H9 (cell line): ENCODE results near the gene ZNF296. TPM values are rescaled to one million over a fixed set of nuclear protein-coding genes. Genes with fewer than 3 reads are reported as not detected.

Experiments used
- DNase-seq: peaks from one replicate; pipeline ENCODE4 v3.0.0-alpha.2; 2017
- H2AFZ ChIP-seq: one replicate; pipeline ENCODE4 v1.6.1; 2013; ENCODE audit warnings: mild to moderate bottlenecking, low read length, control low read depth, moderate library complexity
- H2AK5ac ChIP-seq: 2 replicates; pipeline ENCODE4 v1.6.1; 2013; ENCODE audit warnings: low read length, control low read depth, mixed read lengths; ENCODE audit not compliant: insufficient read length
- H2BK120ac ChIP-seq: one replicate; pipeline ENCODE4 v1.6.1; 2013; ENCODE audit warnings: low read depth, mild to moderate bottlenecking, low read length, control low read depth, inconsistent platforms; ENCODE audit not compliant: poor library complexity, severe bottlenecking
- H2BK12ac ChIP-seq: 2 replicates; pipeline ENCODE4 v1.6.1; 2013; ENCODE audit warnings: low read length, control low read depth, mixed read lengths, low read depth; ENCODE audit not compliant: insufficient read length
- H2BK15ac ChIP-seq: 2 replicates; pipeline ENCODE4 v1.6.1; 2013; ENCODE audit warnings: low read depth, low read length, control low read depth
- H2BK20ac ChIP-seq: one replicate; pipeline ENCODE4 v1.6.1; 2013; ENCODE audit warnings: low read depth, mild to moderate bottlenecking, low read length, control low read depth, inconsistent platforms; ENCODE audit not compliant: poor library complexity, severe bottlenecking
- H2BK5ac ChIP-seq: 2 replicates; pipeline ENCODE4 v1.6.1; 2013; ENCODE audit warnings: low read length, control low read depth, mixed read lengths; ENCODE audit not compliant: insufficient read length
- H3K14ac ChIP-seq: 2 replicates; pipeline ENCODE4 v1.6.1; 2013; ENCODE audit warnings: low read length, control low read depth; ENCODE audit not compliant: insufficient read depth
- H3K18ac ChIP-seq: 2 replicates; pipeline ENCODE4 v1.6.1; 2013; ENCODE audit warnings: low read depth, mild to moderate bottlenecking, mixed read lengths, low read length, control low read depth; ENCODE audit not compliant: insufficient read length
- H3K23ac ChIP-seq: 2 replicates; pipeline ENCODE4 v1.6.1; 2013; ENCODE audit warnings: low read length, control low read depth, mixed read lengths, low read depth; ENCODE audit not compliant: insufficient read length
- H3K23me2 ChIP-seq: 2 replicates; pipeline ENCODE4 v1.6.1; 2013; ENCODE audit warnings: low read depth, mild to moderate bottlenecking, mixed read lengths, low read length, control low read depth; ENCODE audit not compliant: insufficient read length, poor library complexity, severe bottlenecking
- H3K27ac ChIP-seq: 2 replicates; pipeline ENCODE4 v1.5.1; 2013; ENCODE audit warnings: low read length, control low read depth, mixed read lengths, low read depth; ENCODE audit not compliant: insufficient read length
- H3K27me3 ChIP-seq: 2 replicates; pipeline ENCODE4 v1.6.1; 2013; ENCODE audit warnings: low read length, control low read depth, inconsistent platforms; ENCODE audit not compliant: insufficient read depth
- H3K4ac ChIP-seq: 2 replicates; pipeline ENCODE4 v1.6.1; 2013; ENCODE audit warnings: low read depth, mild to moderate bottlenecking, control low read depth, inconsistent platforms, low read length, moderate library complexity
- H3K4me1 ChIP-seq: 2 replicates; pipeline ENCODE4 v1.6.1; 2013; ENCODE audit warnings: low read length, control low read depth, inconsistent platforms; ENCODE audit not compliant: insufficient read depth
- H3K4me2 ChIP-seq: 2 replicates; pipeline ENCODE4 v1.6.1; 2013; ENCODE audit warnings: low read length, control low read depth, mixed read lengths; ENCODE audit not compliant: insufficient read length, insufficient read depth
- H3K56ac ChIP-seq: 2 replicates; pipeline ENCODE4 v1.6.1; 2013; ENCODE audit warnings: low read depth, mild to moderate bottlenecking, mixed read lengths, low read length, control low read depth; ENCODE audit not compliant: insufficient read length
- H3K79me1 ChIP-seq: 2 replicates; pipeline ENCODE4 v1.6.1; 2013; ENCODE audit warnings: low read depth, mild to moderate bottlenecking, moderate library complexity, low read length, control low read depth, inconsistent platforms; ENCODE audit not compliant: insufficient read depth, poor library complexity, severe bottlenecking
- H3K79me2 ChIP-seq: 2 replicates; pipeline ENCODE4 v1.6.1; 2013; ENCODE audit warnings: low read length, control low read depth, inconsistent platforms; ENCODE audit not compliant: insufficient read depth
- H3K9ac ChIP-seq: 2 replicates; pipeline ENCODE4 v1.6.1; 2013; ENCODE audit warnings: low read length, control low read depth, mixed read lengths; ENCODE audit not compliant: insufficient read length; ENCODE audit errors: extremely low read depth
- H3K9me3 ChIP-seq: one replicate; pipeline ENCODE4 v1.6.1; 2013; ENCODE audit warnings: low read depth, low read length, inconsistent platforms; ENCODE audit not compliant: control insufficient read depth
- H3T11ph ChIP-seq: one replicate; pipeline ENCODE4 v1.6.1; 2013; ENCODE audit warnings: mild to moderate bottlenecking, low read length, control low read depth, inconsistent platforms
- H4K20me1 ChIP-seq: one replicate; pipeline ENCODE4 v1.6.1; 2013; ENCODE audit not compliant: control insufficient read depth, insufficient read length, insufficient read depth
- H4K5ac ChIP-seq: 2 replicates; pipeline ENCODE4 v1.6.1; 2013; ENCODE audit warnings: low read depth, mild to moderate bottlenecking, mixed read lengths, low read length, control low read depth; ENCODE audit not compliant: insufficient read length
- H4K8ac ChIP-seq: replicated peaks from 2 replicates; pipeline ENCODE4 v1.6.1; 2013; ENCODE audit warnings: low read length, control low read depth, mixed read lengths, low read depth; ENCODE audit not compliant: insufficient read length
- H4K91ac ChIP-seq: 2 replicates; pipeline ENCODE4 v1.6.1; 2013; ENCODE audit warnings: low read depth, mild to moderate bottlenecking, moderate library complexity, mixed read lengths, low read length, control low read depth; ENCODE audit not compliant: insufficient read length
- H3K27ac Mint-ChIP-seq, 3 experiments: 2 replicates in 2 of 3; 3 replicates in 1 of 3; pipeline ENCODE4 v1.8.0; 2020 to 2021; ENCODE audit warnings: mixed read lengths in 3 of 3, mild to moderate bottlenecking in 1 of 3, moderate library complexity in 1 of 3
- H3K27me3 Mint-ChIP-seq: 2 replicates; pipeline ENCODE4 v1.8.0; 2021; ENCODE audit warnings: low read depth, mild to moderate bottlenecking, moderate library complexity, mixed read lengths
- H3K36me3 Mint-ChIP-seq, 3 experiments: 2 replicates in 2 of 3; 3 replicates in 1 of 3; pipeline ENCODE4 v1.8.0; 2020 to 2021; ENCODE audit warnings: low read depth in 3 of 3, mixed read lengths in 3 of 3; ENCODE audit not compliant: insufficient read depth in 1 of 3
- H3K4me1 Mint-ChIP-seq, 2 experiments: 2 replicates each; pipeline ENCODE4 v1.8.0; 2020; ENCODE audit warnings: mixed read lengths in 2 of 2
- H3K4me3 Mint-ChIP-seq, 2 experiments: 2 replicates in 1 of 2; 3 replicates in 1 of 2; pipeline ENCODE4 v1.8.0; 2020 to 2021; ENCODE audit warnings: mild to moderate bottlenecking in 2 of 2, mixed read lengths in 2 of 2, moderate library complexity in 1 of 2
- H3K9me3 Mint-ChIP-seq, 2 experiments: 2 replicates in 1 of 2; 3 replicates in 1 of 2; pipeline ENCODE4 v1.8.0; 2020; ENCODE audit warnings: mild to moderate bottlenecking in 2 of 2, mixed read lengths in 2 of 2, moderate library complexity in 1 of 2
- WGBS: extraction: QIAGEN DNeasy Blood & Tissue Kit; methylation state at CpG from one replicate; pipeline ENCODE4 v1.1.7; 2013; ENCODE audit warnings: missing lambda C conversion rate, low lambda C conversion rate, mixed read lengths; ENCODE audit not compliant: insufficient read length; ENCODE audit errors: extremely low coverage; 5-methylcytosine and 5-hydroxymethylcytosine counted together
- total RNA-seq: library from RNA; stranded (reverse); gene quantifications from 2 replicates; pipeline ENCODE4 v1.2.1, GENCODE V29; 2021
- TF ChIP-seq, protein P1 (sequence below): fragments of 200-600 bp; sonication (generic); conservative IDR thresholded peaks from 3 replicates; pipeline ENCODE4 v1.8.0; 2021; ENCODE audit warnings: antibody characterized with exemption, mild to moderate bottlenecking

ZNF296 gene
- total RNA-seq, 1 experiment from 2014 or later, result 14.8 TPM

DNA sequence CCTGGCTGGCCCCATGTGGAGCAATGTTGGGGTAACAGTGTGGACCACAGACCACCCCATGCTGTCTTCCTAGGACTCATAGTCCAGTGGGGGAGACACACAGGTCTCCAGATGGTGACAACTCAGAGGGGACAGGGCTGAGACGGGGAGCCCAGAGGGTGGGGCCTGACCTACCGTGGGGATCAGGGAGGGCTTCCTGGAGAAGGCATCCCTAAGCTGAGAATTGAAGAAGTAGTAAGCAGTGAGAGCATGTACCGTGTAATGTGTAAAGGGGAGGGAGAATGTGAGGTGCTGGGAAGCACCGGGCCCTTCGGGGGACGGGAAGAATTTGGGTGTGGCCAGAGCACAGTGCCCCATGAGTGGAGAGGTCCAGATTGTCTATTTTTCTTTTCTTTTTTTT lies 47.7 kb upstream of the ZNF296 start:
- Histone ChIP-seq H2AFZ (no peak overlapping the region), H3K9ac (no peak overlapping the region), H2BK12ac (no peak overlapping the region), H3K27ac (no peak overlapping the region), H3K23ac (no peak overlapping the region), H2BK5ac (no peak overlapping the region), H4K8ac (no peak overlapping the region), H3K79me1 (peaks cover 6% of the 10 kb centered on the region), H3K9me3 (no peaks in the 10 kb centered on the region), H2BK120ac (no peak overlapping the region), H4K20me1 (no peaks in the 10 kb centered on the region), H2AK5ac (no peak overlapping the region), H3K14ac (no peak overlapping the region), H3K23me2 (no peaks in the 10 kb centered on the region), H3K79me2 (no peaks in the 10 kb centered on the region; the same call in 1 of the 2 replicates), H3K4me2 (no peak overlapping the region), H3K27me3 (no peaks in the 10 kb centered on the region), H4K5ac (no peak overlapping the region), H3K4ac (no peak overlapping the region), H3T11ph (no peak overlapping the region), H2BK20ac (no peak overlapping the region), H3K4me1 (no peaks in the 10 kb centered on the region), H3K56ac (no peak overlapping the region), H3K18ac (no peak overlapping the region), H2BK15ac (no peak overlapping the region), H4K91ac (no peak overlapping the region)
- Mint-ChIP-seq H3K27me3 (no peaks in the 10 kb centered on the region), H3K27ac (peak overlapping the region in 1 of 3 experiments; percentile 42; a peak in 1 of 7 replicates), H3K36me3 (peaks cover 0 to 4% (median 0%) of the 10 kb centered on the region in 3 experiments; a peak in 2 of 7 replicates), H3K9me3 (no peaks in the 10 kb centered on the region), H3K4me3 (no peak overlapping the region), H3K4me1 (peaks cover 10 to 14% of the 10 kb centered on the region in 2 experiments)
- no peak for DNase-seq
- TF ChIP-seq, protein P1, sequence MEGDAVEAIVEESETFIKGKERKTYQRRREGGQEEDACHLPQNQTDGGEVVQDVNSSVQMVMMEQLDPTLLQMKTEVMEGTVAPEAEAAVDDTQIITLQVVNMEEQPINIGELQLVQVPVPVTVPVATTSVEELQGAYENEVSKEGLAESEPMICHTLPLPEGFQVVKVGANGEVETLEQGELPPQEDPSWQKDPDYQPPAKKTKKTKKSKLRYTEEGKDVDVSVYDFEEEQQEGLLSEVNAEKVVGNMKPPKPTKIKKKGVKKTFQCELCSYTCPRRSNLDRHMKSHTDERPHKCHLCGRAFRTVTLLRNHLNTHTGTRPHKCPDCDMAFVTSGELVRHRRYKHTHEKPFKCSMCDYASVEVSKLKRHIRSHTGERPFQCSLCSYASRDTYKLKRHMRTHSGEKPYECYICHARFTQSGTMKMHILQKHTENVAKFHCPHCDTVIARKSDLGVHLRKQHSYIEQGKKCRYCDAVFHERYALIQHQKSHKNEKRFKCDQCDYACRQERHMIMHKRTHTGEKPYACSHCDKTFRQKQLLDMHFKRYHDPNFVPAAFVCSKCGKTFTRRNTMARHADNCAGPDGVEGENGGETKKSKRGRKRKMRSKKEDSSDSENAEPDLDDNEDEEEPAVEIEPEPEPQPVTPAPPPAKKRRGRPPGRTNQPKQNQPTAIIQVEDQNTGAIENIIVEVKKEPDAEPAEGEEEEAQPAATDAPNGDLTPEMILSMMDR, result no peak
- WGBS, result no CpG with 5 or more reads among the region's 6 CpGs
